HG03097 (cell line): ENCODE data around the gene FBXL17.

Experiments used
- ATAC-seq: cut with Tn5 transposase; IDR thresholded peaks from one replicate; pipeline ENCODE4 v1.9.1; 2021; ENCODE audit not compliant: unreplicated experiment, low FRiP score

The FBXL17 gene

DNA sequence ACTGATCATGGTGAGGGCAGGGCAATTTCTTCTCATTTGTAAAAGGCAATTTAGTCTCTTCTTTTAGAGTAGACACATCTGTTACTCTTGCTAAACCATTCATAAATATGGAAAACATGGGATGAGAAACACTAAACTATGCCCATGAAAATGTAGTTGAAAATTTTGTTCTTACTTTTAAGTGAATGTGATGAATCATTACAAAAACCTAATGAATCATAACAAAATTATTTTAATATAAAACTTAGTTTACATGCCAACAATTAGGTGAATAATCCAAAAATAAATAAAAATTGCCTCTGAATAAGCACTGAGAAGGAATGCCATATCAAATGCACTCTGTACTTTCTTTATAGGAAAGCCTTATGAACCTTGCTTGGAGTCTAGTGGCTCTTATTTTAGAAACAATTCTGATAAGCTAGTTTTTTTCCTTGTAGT is 413.5 kb downstream of the FBXL17 start:
- ATAC-seq = no peak

- ATAC-seq = no peak
Observed at GRCh38 chr5:107966201-107966600, 415.7 kb downstream of the FBXL17 start.

- ATAC-seq = no peak
Observed at GRCh38 chr5:107964722-107965121, 417.2 kb downstream of the FBXL17 start.

DNA sequence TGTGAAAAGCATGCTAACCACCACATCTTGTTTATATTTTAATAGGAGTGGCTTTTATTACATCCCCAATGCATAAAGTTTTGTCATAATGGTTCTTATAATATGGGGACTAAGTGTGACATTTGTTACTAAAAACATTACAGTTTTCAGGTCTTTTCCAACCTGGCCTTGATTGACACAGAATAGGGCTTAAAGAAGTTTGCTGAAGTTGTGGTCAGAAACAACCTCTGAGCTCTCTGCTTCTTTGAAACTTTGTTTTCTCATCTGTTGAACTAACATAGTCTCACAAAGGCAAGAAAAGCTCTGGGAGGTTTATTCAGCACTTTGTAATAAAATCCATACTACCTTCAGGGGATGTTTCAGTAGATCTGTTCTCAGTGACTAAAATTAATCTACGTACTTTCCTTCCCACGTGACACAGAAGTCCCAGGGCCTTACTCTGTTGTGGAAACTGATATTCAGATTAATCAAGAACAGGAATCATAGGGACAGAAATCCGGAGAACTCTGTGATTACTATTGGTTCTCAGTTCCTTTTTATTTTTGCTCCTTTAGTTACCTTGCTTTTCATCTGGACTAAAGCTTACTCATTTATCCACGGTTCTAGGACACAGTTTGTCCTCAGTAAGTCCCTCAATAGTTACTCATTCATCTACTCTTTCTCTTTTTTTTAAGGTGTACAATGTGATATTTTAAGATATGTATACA is 422.2 kb downstream of the FBXL17 start:
- ATAC-seq = no peak

DNA sequence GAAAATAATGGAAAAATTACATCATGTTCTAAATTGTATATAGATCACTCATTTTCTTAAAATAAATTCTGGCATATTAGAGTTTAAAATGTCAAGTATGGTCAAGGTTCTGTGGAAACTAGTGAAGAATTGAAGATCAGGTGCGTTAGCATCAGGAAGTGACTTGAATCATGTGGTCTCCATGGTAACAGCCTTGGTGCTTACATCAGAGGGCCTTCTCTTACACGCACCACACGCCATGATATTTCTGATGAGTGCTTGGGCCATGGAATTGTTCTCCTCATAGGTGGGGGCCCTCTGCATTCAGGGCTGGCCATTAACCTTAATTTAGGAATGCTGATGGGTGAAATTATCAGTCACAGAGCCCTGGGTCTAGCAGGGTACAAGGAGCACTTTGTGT is 423.0 kb downstream of the FBXL17 start:
- ATAC-seq = no peak

DNA sequence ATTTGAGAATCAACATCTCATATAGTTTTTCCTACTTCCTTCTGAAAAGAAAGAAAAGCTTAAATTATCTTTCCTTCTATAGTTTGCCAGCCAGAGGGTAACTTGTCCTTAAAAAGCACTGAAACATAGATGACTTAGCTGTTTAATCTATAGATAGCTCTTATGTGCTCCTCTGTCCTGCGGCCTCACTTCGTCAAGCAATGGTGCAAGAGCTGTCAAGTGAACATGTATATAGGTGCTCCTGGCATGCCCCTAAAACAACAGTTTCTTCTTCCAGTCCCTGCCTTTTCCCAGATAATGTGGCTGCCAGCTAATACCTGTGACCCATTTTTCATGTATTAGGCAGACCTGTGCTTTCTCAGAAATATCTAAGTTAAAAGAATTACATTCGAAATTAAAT is 423.5 kb downstream of the FBXL17 start:
- no peak for ATAC-seq

DNA sequence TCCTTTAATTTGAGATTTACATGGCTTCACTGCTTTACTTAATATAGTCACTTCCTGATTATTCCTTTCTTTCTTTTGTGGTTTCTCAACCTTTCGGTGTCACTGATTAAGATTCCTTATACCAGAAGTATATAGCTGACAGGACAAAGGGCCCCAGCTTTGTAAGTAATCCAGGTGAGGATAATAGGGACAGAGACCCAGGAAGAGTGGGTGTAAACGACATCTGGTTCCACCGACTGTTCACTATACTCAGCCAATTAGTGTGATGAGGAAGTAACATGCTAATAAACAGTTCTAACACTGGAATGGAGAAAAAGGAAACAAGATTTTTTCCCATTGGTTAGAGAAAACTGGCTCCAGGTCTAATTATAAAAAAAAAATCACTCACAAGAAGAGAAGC is 424.8 kb downstream of the FBXL17 start:
- ATAC-seq = no peak

- no peak for ATAC-seq
Observed at GRCh38 chr5:107955321-107955720, 426.6 kb downstream of the FBXL17 start.

DNA sequence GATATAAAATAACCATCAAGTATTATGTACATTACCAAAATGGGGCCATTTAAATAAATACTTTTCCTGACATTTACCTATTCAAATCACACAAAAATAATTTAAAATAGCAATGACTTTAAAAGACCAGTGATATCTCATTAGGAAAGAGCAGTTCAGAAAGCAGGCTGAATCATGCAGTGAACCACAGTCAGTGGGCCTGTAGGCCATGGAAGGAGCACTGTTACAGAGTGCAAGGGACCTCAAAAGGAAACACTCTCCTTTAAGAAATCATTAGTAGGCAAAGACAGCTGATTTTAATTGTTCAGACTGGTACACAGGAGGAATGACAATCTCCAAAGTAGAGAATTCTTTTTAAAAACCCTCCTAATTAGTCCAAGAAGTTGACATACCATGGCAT is 427.6 kb downstream of the FBXL17 start:
- no peak for ATAC-seq

GRCh38 chr5:107952450-107952849 is 429.4 kb downstream of the FBXL17 start:
- no peak for ATAC-seq

DNA sequence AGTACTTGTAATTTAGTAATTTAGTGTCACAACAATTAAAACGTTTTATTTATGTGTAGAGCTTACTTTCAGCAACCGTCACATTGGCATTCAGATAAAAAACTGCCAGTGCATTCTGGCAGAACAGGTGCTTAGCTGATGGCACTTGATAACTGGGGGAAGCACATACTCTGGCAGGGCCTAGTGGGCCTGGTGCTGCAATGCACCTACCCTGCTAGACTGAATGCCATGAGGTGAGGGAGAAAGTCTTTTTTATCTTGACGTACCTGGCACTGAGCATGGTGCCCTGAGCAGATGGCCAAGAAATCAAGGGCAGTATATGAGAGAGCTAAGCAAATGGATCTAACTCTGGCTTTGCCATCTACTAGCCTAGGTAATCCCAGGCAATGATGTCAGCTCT is 430.6 kb downstream of the FBXL17 start:
- ATAC-seq = no peak

DNA sequence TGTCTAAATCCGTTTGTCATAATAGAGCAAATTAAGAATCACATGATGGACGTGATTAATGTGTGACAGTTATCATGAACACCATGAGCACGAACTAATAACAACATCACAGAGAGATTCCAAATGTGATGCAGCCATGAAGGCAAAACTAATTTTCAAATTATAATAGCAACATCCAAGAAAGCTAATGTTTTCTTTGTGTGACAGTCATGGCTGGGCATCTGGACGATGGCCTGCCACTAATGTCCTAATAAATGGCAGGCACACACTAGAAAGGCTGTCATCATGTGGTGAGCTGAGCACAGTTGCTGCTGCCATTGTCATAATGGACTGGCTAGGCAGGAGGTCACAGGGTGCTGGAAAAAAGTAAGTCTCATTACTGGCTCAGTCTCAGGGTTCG is 431.1 kb downstream of the FBXL17 start:
- ATAC-seq = no peak

DNA sequence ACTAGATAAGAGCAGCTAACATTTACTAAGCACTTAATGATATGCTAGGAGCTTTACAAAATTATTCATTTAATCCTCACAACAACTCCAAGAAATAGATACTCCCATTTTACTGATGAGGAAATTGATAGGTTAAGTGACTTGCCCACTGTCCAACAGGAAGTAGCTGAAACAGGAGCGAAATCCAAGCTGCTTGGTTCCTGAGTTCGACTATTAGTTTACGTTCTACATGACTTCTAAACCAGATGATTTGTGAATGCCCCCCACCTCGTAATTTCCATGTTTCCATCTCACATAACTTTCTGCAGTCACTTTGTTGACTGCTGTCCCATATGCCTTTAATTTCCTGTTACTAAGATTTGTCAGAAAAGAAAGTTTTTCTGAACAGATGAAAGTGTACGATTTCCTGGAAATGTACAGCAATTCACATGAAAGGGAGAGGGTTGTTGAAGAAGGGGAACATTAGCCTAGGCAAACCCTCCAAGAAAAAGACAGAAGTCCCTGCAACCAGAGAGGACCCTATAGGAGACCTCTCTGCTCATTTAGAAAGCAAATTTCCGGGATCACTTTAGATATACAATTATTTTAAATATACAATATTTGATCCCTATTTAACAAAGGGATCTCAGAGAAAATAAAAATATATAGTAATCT is 432.1 kb downstream of the FBXL17 start:
- no peak for ATAC-seq

DNA sequence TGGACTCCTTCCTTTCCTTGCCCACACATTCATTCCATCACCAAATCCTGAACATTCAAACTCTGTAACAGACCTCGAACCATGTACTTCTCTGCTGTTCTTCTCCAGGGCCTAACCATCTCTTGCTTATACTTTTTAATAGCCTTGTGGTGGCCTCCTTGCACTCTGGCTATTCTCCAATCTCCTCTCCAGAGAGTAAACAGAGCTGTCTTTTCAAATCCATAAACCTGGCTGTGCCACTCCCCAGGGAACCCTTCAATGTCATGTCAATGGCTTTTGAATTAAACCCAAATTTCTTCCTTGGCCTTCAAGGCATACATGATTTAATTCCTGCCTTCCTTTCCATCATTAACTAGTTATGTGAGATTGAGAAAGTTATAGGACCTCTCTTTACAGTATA is 433.5 kb downstream of the FBXL17 start:
- ATAC-seq = no peak

GRCh38 chr5:107945061-107945460 is 436.8 kb downstream of the FBXL17 start:
- no peak for ATAC-seq

DNA sequence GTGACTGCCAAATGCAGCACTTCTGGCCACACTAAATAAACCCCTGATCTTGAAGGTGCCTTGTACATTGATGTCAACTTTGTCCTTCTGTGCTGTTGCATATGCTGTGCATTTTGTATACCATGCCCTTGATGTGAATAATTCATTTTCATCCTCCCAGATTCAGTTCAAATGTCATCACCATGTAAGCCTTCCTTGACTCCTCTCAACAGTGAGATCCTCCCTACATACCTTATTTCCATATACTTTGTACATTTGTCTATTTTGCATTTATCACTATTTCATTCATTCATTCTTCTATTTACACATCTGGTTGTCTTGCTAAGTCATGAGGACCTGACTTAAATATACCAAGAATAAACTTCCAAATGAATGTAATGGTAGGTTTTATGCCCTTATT is 438.0 kb downstream of the FBXL17 start:
- no peak for ATAC-seq

DNA sequence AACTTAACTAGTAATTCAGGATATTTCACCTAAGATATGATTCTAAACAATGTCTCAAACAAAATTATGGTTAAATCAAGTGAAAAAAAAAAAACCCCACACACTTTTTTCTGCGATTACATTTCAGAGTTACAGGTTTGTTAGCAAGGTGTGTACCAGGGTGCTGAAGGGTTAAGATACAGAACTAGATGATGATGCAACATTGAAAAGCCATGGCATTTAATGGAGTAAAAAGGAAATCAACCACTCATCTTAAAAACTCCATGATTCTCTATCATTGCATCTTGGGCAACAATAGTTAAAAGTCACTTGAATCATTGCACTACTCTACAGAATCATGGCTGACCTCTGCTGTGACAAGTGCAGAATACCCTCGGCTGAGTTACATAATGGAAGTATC is 440.9 kb downstream of the FBXL17 start:
- no peak for ATAC-seq

- ATAC-seq = no peak
Observed at GRCh38 chr5:107937651-107938355, 444.1 kb downstream of the FBXL17 start.

GRCh38 chr5:107937204-107937603 is 444.7 kb downstream of the FBXL17 start:
- ATAC-seq = no peak

DNA sequence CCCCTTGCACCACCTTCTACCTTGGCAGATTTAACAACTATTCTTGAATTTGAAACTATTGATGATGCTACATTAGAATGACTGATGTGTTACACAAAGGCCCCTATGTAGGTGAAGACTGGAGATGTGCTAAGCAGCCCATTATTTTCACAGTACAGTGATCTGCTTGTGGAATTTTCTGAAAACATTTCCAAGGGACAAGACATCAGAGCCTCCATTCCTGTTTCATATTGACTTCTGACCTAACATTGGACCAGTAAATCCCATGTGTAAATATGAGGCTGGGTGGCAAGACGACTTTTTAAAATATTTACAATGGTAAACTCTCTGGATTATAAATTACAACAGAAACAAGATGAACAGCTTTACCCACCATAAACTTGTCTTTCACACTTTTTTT is 445.4 kb downstream of the FBXL17 start:
- no peak for ATAC-seq

DNA sequence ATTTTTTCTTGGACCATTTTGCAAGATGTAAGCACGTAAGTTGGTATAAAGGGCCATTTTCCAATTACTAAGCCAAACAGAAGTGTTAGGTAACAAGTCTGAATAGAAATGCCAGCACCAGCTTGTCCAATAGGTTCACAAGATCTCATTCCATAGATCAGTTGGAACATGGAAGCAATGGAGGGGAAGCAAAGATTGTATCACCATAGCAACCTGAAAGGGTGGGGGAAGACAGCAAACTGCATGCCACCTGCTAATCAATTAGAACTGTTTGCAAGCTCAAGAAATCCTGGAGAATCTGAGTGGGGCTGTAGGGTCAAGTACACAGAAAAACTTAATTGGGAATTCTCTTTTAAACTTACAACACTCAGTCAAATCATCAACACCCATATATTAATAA is 446.3 kb downstream of the FBXL17 start:
- no peak for ATAC-seq

DNA sequence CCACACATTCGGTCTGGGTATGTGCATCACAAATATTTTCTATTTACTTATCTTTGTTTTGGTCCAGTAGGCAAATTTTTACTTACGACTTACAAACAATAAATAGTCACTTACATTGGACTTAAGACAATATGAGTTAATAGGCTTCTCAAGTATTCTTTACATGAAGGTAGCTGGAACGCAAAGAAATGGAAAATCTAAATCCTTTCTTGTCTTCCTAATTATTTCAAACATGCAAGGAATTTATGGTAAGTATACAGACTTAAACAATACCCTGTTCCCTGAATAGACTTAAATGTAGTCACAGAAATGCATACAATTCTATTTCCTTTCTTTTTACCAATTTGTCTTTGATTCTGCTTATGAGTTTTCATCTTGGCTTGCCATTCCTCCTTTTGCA is 448.6 kb downstream of the FBXL17 start:
- no peak for ATAC-seq
